HS-27A (cell line): Measurements from ENCODE around the gene PRR35.

Experiments used
- DNase-seq: peaks from one replicate; pipeline ENCODE4 v3.0.0-alpha.2; 2012; ENCODE audit warnings: low read depth, missing footprints

Gene PRR35

DNA sequence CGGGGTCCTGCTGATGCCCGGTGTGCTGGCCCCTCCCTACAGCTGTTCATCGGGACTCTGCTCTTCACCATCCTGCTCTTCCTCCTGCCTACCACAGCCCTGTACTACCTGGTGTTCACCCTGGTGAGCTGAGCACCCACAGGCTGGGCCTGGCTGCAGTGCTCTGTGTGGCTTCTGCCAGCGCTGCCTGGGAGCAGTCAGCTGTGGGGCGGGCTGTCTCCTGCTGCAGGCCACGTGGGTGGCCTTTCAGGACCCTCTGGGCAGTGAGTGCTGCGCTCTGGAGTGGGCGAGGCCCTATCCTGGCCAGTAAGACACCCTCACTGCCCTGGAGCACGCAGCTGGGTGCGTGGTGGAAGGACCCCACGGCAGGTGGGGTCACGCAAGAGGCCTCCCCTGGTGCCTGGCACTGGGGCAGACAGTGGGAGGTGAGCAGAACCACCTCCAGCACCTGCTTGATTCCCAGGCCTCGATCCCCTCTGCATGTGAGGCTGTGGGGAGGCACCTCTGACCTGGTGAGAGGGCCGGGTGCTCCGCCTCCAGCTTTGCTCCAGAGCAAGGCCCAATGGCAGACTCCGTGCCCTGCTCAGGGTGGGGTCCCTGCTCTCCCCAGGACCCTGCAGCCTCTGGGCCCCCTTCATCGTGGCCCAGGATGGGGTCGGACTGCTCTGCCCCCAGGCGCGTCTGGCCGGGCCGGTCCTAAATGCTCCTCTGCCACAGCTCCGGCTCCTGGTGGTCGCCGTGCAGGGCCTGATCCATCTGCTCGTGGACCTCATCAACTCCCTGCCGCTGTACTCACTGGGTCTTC lies 20.1 kb downstream of the PRR35 start:
- DNase-seq: no peak

DNA sequence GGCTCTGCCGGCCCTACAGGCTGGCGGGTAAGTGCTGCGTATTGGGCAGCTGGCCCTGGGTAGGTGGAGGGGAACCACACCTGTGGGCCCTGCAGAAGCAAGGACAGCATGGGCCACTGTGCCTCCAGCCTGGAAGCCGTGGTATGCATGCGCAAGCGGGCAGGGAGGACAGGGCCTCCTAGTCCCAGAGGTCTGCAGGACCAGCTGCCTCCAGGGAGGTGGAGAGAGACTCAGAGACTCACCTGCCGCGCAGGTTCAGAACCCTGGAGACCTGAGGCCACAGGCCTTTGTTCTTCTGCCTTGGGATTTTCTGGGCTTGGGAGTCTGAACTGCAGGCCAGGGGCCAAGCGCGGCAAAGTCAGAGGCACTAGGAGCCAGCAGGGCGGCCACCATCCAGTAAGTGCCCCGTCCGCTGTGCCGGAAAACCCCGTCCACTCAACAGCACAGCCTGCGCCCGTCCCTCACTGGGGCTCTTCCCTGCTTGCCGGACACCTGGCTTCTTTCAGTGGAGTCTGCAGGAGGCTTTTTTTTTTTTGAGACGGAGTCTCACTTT lies 20.8 kb downstream of the PRR35 start:
- DNase-seq: no peak

DNA sequence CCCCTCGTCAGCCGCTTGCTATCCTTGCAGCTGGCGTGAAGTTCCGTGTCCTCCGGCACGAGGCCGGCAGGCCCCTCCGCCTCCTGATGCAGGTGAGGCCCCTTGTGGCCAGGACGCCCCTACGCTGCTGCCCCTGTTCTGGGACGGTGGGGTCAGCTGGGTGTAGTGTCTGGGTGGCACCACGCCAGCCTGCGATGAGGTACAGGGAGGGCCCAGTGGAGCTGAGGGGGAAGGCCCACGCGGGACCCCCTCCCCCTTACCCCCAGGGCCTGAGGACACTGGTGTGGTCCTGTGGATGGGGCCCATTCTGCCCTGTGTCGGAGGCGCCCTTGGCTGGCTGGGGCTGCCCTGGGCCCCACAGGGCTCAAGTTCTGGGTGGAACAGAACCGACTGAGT lies 22.0 kb downstream of the PRR35 start:
- DNase-seq: no peak

DNA sequence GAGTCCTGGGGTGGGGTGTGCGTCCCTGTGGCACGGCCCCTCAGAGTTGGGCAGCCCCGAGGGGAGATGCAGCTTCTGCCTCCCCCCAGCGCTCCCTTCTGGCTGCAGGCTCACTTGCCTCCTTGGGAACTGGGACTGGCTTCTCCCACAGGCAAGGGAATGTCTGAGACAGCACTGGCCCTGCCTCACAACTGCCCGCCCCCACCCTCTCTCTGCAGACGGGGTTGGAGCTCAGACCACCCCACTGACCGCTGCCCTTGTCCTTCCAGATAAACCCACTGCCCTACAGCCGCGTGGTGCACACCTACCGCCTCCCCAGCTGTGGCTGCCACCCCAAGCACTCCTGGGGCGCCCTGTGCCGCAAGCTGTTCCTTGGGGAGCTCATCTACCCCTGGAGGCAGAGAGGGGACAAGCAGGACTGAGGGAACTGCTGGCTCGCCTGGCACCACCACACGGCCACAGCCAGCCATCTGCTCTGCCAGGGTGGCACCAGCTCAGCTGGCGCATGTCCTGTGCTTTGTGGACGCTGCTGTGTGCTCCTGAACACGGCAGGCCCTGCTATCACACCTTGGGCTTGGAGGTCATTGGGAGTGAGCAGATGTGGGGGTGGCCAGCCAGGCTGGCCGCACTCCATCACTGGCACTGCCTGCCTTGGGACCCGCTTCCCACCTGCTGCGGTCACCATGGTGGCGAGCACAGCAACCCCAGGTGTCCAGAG lies 22.6 kb downstream of the PRR35 start:
- no peak for DNase-seq

DNA sequence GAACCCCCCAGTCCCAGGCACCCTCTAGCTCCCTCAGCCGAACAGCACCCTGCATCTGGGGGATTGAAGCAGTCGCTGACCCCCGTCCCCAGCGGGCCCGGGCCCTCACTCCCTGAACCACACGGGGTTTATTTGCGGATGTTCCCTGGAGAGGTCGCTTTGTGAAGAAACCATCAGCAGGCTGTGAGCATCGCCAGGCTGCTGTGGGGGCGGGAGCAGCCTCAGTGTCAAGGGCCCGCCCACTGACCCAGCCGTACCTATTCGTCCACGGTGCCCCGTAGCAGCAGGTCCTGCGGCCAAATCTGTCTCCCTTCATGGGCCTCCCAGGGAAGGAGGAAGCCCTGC lies 23.2 kb downstream of the PRR35 start:
- DNase-seq: no peak

DNA sequence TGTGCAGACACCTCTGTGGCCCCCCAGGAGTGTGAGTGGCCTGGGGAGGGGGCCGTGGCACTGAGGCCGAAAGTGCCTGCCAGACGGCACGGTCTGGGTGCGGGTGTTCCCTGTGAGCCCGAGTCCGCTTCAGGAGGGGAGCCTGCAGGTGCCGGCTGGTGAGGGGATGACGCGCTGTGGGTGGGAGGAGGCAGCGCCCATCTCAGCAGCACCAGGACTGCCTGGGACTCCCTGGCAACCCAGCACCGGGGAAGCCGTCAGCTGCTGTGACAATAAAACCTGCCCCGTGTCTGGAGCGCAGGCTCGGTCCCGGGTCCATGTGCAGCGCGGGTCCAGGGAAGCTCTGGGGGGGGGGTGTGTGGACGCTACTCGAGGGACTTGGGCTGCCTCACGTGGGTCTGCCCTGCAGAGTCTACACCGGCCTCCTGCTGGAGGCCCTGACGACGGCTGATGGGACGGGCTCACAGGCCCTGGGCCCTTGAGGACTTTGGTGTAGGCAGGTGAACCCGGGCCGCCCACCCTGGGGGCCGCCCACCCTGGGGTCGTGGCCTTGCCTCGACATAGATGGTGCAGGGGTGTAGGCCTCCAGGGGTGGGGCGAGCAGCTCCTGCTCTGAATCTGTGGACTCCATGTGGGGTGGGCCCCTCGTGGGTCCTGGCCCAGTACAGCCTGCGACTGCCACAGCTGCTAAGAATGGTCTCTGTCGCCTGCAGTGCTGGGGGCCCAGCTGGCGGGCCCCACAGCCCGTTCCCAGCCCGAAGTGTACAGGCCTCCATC lies 23.8 kb downstream of the PRR35 start:
- no peak for DNase-seq

DNA sequence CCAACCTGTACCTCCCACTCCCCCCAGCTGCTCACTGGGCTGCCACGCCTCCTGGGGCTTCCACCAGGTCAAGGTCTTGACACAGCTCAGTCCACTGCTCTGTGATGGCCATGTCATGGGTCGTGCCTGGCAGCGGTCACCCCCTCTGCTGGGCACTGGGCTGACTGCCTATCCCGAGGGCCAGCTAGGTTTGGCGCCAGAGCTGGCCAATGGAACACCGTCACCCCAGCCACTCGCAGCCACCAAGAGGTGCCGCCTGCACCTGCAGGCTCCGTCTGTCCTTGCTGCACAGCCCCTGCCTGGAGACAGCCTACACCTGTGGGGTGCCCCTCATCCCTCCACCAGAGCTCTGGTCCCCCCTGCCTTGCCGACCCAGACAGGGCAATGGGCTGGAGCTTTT lies 25.2 kb downstream of the PRR35 start:
- DNase-seq: no peak

DNA sequence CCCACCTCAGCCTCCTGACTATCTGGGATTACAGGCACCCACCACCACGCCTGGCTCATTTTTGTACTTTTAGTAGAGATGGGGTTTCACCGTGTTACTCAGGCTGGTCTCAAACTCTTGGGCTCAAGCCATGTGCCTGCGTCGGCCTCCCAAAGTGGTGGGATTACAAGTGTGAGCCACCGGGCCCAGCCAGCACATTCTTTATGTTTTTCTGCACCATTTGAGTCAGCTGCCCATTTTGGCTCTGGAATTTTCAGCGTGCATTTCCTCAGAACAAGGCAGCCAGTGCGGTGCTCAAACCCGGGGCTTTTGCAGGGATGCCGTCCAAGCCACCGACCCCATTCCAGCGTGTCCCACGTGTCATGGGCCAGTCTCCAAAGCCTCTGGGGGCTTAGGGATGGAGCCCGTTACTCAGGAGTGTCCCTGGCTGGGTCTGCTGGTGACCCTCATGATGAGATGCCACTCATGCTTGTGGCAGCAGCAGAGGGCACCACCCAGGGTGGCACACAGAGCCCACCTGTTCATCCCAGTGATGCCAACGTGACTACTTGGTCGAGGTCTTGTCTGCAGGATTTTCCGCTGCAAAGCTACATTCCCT lies 26.0 kb downstream of the PRR35 start:
- DNase-seq: no peak

DNA sequence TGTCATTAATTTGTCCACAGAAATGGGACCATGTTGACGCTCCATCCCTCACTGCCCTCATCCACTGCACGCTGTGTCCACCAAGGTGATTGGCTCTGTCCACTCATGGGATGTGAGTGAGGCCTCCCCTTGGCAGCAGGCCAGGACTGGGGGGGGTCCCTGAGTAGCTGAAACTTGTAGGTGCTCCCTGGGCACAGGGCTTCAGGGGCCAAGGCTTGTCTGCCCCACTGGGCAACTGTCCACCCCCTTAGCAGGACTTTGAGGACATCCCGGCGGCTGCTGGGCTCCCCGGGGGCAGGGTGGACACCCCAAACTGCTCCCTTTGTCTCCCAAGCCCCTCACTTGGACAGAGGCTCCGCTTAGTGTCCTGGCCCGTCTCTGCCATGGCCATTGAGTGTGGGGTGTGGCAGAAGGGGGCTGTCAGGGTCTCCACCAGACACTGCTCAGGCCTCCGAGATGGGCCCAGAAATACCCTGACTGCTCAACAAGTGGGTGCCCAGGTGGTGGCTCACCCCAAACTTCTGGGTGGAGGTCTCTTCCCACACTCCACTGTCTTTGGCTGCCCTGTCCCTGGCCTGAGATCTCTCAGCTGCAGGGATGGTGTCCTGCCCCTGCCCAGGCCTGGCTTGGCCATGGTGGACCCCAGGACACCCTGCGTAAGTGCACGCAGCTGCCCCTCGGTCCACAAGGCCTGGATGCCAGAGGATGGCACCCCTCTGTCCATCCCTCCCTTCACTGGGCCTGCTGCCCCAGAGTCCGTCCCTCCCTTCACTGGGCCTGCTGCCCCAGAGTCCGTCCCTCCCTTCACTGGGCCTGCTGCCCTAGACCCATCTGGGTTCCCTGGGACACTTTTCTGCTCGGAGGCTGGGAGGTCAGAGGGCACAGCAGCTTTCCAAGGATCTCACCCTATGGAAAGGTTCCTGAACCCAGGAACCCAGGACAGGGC lies 26.7 kb downstream of the PRR35 start:
- no peak for DNase-seq

DNA sequence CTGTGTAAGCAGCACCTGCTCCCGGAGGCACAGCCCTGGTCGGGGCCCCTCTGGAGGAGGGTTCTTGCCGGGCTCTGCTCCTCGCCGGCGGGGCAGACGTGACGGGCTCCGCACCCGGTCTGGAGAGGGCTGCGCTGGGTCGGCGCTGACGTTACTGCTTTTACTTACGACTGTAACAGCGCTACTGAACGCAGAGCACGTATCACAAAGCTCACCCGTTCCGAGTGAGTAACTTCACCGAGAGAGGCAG lies 28.4 kb downstream of the PRR35 start:
- no peak for DNase-seq

DNA sequence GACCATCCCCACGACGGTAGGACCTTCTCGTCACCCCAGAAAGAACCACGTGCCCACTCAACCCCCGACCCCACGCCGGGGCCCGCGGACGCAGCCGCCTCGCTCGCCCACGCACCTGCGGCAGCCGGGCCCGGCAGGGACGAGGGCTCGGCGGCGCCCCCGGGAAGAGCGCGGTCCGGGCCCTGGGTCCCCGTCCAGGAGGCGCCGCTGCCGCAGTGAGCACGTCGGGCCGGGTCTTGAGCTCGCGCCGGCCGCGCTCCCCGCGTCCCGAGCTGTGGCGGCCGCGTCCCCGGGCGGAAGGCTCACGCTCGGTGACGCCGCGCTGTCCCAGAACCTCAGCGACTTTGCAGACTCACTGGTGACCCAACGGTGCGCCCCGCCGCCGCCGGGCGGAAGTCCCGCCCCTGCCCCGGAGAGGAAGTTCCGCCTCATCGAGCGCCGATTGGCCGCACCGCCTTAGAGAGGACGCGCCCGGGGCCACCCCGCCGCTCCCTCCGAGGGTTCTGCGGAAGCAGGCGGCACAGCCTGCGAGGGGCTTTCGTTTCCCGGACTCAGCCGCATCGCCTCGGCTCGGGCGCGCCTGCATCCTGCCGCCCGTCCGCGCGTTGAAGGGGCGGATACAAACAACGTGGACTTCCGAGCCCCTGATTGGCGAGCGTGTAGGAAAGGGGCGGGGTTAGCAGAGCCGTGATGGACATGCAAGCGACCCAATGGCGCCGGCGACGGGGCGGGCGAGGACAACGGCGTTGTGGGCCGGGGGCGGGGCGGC lies 28.9 kb downstream of the PRR35 start:
- DNase-seq: peak; percentile 88

DNA sequence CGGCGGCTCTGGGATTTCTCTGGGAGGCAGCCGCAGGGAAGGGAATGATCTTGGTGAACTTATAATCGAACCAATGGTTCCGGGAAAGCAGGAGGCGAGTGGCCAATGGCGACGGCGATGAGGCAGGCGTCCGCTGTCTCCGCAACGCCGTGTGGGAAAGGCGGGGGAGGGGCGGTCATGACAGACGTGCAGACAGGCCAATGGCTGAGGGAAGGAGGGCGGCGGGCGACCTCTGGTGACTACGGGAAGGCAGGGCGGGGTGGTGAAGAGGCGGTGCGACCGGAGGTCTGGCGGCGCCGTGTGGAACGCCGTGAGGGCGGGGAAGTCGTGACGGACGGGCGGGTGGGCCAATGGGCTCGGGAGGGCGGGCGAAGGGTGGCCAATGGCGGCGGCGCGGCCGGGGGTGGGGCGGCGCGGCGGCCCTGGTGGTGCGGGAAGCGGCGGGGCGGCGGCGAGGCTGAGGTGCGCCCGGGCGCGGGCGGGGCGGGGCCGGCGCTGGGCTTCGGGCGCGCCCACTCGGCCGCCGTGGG lies 29.5 kb downstream of the PRR35 start, which contains the start of gene RAB40C:
Gene RAB40C, plus strand, starts transcription at position 409 of the 530 bp plus-strand sequence. CDS start 226 bp downstream, outside the sequence.
- DNase-seq: peak; percentile 88

DNA sequence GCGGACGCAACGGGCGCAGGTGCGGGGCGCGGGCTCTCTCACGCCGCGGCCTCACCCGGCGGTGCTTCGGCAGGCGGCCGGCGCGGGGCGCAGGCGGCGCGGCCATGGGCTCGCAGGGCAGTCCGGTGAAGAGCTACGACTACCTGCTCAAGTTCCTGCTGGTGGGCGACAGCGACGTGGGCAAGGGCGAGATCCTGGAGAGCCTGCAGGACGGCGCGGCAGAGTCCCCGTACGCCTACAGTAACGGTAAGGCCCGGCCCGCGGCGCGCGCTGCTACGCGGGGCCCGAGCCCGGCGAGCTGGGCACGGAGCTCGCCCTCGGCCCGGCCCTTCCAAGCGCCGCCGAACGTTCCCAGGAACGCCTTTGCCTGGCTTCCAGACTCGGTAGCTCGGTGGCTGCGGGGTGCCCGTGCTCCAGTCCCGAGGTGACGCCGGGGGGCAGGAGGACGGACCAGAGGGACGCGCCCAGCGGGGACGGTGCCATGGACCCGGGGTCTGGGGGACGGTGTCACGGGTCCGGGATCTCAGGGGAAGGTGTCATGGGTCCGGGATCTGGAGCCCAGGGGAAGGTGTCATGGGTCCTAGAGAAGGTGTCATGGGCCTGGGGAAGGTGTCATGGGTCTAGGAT lies 30.1 kb downstream of the PRR35 start:
- no peak for DNase-seq

DNA sequence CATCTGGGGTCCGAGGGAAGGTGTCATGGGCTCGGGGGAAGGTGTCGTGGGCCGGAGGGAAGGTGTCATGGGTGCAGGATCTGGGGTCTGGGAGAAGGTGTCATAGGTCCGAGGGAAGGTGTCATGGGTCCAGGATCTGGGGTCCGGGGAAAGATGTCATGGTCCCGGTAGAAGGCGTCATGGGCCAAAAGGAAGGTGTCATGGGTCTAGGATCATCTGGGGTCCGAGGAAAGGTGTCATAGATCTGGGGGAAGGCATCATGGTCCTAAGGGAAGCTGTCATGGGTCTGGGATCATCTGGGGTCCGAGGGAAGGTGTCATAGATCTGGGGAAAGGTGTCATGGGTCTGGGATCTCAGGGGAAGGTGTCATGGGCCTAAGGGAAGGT lies 30.6 kb downstream of the PRR35 start:
- no peak for DNase-seq

DNA sequence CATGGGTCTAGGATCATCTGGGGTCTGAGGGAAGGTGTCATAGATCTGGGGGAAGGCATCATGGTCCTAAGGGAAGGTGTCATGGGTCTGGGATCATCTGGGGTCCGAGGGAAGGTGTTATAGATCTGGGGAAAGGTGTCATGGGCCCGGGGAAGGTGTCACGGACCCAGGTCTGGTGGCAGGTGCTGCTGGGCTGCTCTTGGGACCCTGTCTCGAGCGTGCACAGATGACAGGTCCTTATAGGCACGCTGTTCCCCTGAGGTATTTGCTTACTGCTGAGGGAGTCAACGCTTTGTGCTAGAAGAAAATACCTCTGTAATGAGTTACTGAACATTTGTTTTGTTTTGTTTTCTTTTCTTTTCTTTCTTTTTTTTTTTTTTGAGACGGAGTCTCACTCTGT lies 31.0 kb downstream of the PRR35 start:
- no peak for DNase-seq

DNA sequence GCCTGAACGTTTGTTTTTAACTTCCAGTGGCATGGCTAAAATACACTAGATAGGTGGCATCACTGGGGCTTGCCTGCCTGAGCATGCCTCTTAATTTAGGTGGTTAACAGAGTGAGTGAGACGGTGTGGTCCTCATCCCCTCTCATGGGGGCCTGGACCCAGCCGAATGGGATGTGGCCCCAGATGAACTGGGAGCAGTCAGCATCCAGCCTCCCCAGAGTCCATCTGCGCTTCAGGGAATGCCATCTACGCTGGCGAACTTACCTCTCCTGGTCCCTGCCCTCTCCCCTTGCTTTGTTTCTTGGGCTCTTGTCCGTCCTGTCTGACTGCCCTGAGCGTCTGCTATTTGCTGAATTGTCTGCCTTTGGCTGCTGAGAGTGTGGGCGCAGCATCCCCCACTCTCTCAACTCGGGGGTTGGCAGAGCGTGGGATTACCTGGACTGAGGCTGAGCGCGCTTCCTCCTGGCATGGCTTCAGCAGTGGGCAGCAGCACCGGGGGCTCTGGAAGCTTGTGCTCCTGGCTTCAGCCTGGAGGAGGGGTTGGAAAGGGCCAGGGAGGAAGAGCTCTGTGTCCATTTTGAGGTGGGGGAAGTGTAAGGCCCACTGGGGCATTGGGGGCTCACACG lies 31.8 kb downstream of the PRR35 start:
- DNase-seq: no peak

DNA sequence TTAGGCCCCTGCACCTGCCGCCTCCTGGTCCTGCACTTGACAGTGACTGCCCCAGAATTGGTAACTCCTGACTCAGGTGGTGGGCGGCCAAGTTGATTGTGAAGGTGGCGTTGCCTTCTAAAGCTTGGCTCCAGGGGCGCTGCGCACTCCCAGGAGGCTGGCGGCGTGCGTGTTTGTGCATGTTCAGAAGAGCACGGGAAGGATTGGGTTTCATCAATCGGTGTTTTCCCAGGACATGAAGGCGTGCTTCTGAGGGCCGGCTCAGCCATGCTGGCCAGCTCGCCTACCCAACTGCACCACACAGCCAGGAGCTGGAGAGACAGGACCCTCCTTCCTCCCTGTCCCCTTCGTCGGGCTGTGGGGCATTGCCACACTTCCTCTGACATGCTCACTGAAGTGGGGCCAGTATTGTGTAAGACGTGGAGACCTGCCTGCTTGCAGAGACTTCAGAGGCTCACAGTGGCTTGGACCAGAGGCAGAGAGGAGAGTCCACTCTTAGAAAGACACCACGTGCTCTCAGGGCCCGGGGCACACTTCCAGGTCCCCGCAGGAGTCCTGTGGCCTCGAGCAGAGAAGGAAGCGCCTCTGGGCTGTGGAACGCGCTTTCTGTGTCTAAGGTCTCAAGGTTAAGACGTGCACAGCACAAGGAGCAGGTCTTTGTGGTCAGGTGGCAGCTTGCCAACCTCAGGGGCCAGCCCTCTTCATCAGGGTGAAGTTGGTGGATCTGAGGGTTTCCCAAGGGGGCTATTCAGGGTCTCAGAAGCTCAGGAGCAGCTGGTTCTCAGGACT lies 32.5 kb downstream of the PRR35 start:
- no peak for DNase-seq

DNA sequence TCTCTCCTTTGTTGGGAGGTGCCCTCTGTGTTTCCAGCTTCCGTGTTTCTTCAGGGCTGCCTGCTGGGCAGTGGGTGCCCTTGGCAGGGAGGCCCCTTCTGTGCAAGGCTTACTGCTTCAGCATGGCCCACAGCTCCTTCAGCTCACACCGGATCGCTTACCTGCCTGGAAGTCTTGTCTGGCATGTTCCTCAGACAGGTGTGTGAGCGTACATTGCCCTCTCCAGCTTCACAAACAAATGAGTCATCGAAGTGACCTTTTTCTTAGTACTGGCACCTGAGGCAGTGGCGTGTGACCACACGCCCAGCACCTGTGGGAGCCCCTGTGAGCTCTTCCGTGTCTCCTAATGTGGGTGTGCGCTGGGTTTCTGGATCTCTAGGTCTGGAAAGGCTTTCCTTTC lies 33.2 kb downstream of the PRR35 start:
- no peak for DNase-seq

DNA sequence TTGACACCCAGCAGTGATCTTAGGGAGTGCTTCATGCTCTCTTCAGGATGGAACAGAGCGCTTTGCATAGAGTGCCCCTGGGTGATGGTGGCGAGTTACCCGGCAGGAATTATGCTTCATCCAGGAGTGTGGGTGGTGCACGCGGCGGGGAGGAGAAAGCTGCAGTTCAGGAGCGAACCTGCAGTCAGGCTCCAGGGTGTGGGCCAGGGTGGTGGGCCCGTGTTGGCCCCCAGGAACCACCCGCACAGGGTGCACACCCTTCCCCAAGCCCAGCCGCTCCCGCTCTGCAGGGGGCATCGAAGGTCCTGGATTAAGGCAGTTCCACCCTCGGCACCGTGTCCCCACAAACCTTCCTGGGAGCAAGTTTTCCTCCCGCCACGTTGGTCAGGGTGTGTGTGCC lies 33.6 kb downstream of the PRR35 start:
- DNase-seq: no peak
